ENCODE results near the gene RAD51B.

Gene RAD51B

DNA sequence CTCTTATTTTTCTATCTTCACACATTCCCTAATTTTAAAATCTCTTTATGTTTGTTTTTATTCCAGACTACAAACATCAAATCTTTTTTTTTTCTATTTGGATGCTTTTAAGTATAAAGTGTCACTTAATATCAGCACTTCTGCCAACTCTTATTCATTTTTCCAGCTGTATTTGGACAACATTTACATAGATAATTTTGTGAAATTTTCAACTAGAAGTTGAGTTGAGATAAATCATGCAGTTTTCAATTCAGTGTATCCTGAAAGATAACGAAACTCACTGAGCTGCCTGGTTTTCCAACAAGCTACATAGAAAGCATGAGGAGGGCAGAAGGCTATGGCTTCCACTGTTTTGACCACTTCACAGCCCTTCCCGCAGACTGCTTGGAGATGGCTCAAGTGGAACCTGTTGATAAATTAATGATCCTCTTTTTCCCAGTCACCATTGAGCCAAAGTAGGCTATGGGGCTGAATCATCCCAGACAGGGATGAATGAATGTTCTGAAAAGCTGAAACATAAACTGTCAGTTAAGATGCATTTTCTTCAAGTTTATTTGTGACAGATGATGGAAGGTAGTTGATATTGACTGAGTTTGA is 213.9 kb downstream of the RAD51B start:
- Histone ChIP-seq H3K4me2 (ENCODE audit: low read depth, low read length) (no peak overlapping the region), H3K4me1 (ENCODE audit: low read length) (no peaks in the 10 kb centered on the region), H3K4me3 (ENCODE audit: low read length) (no peak overlapping the region), H4K20me1 (ENCODE audit: insufficient read depth, low read length) (no peaks in the 10 kb centered on the region), H3K79me2 (ENCODE audit: low read length) (no peaks in the 10 kb centered on the region), H3K9me2 (replicated peaks; ENCODE audit: insufficient read depth, low read length) (no peaks in the 10 kb centered on the region), H3F3A (ENCODE audit: insufficient read depth, low read length) (no peaks in the 10 kb centered on the region), H3K27me3 (replicated peaks; ENCODE audit: insufficient read depth, low read length) (no peaks in the 10 kb centered on the region), H3K36me3 (replicated peaks; ENCODE audit: insufficient read depth, low read length) (no peaks in the 10 kb centered on the region), H3K27ac (ENCODE audit: low read length) (no peak overlapping the region), H2AFZ (ENCODE audit: low read length) (no peak overlapping the region), H3K9ac (ENCODE audit: low read length) (no peak overlapping the region), H3K9me3 (replicated peaks; ENCODE audit: insufficient read depth, low read length) (no peaks in the 10 kb centered on the region)
- no peak for DNase-seq
- TF ChIP-seq, protein P1, sequence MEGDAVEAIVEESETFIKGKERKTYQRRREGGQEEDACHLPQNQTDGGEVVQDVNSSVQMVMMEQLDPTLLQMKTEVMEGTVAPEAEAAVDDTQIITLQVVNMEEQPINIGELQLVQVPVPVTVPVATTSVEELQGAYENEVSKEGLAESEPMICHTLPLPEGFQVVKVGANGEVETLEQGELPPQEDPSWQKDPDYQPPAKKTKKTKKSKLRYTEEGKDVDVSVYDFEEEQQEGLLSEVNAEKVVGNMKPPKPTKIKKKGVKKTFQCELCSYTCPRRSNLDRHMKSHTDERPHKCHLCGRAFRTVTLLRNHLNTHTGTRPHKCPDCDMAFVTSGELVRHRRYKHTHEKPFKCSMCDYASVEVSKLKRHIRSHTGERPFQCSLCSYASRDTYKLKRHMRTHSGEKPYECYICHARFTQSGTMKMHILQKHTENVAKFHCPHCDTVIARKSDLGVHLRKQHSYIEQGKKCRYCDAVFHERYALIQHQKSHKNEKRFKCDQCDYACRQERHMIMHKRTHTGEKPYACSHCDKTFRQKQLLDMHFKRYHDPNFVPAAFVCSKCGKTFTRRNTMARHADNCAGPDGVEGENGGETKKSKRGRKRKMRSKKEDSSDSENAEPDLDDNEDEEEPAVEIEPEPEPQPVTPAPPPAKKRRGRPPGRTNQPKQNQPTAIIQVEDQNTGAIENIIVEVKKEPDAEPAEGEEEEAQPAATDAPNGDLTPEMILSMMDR (IDR thresholded peaks at IDR 0.05; ENCODE audit: low read length) = no peak
- TF ChIP-seq EZH2 (optimal IDR thresholded peaks at IDR 0.05; ENCODE audit: low read depth, low read length) (no peak), EZH2phosphoT487 (IDR thresholded peaks at IDR 0.05; ENCODE audit: low read length) (no peak)

- no peaks in the 10 kb centered on the region for H3K9me2 ChIP-seq (replicated peaks; ENCODE audit: insufficient read depth, low read length)
- DNase-seq = no peak
- no peaks in the 10 kb centered on the region for H3K27me3 ChIP-seq (replicated peaks; ENCODE audit: insufficient read depth, low read length)
- TF ChIP-seq EZH2 (optimal IDR thresholded peaks at IDR 0.05; ENCODE audit: low read depth, low read length) = no peak
- TF ChIP-seq EZH2phosphoT487 (IDR thresholded peaks at IDR 0.05; ENCODE audit: low read length) = no peak
- TF ChIP-seq, protein P1 (IDR thresholded peaks at IDR 0.05; ENCODE audit: low read length) = no peak
- no peaks in the 10 kb centered on the region for H3F3A ChIP-seq (ENCODE audit: insufficient read depth, low read length)
- no peaks in the 10 kb centered on the region for H3K4me1 ChIP-seq (ENCODE audit: low read length)
- H3K4me3 ChIP-seq (ENCODE audit: low read length) = no peak overlapping the region
- H3K4me2 ChIP-seq (ENCODE audit: low read depth, low read length) = no peak overlapping the region
- H3K9me3 ChIP-seq (replicated peaks; ENCODE audit: insufficient read depth, low read length) = no peaks in the 10 kb centered on the region
- no peak overlapping the region for H2AFZ ChIP-seq (ENCODE audit: low read length)
- H3K79me2 ChIP-seq (ENCODE audit: low read length) = no peaks in the 10 kb centered on the region
- no peak overlapping the region for H3K9ac ChIP-seq (ENCODE audit: low read length)
- no peak overlapping the region for H3K27ac ChIP-seq (ENCODE audit: low read length)
- no peaks in the 10 kb centered on the region for H4K20me1 ChIP-seq (ENCODE audit: insufficient read depth, low read length)
- no peaks in the 10 kb centered on the region for H3K36me3 ChIP-seq (replicated peaks; ENCODE audit: insufficient read depth, low read length)
Measured at GRCh38 chr14:68034896-68035295, 215.3 kb downstream of the RAD51B start.

DNA sequence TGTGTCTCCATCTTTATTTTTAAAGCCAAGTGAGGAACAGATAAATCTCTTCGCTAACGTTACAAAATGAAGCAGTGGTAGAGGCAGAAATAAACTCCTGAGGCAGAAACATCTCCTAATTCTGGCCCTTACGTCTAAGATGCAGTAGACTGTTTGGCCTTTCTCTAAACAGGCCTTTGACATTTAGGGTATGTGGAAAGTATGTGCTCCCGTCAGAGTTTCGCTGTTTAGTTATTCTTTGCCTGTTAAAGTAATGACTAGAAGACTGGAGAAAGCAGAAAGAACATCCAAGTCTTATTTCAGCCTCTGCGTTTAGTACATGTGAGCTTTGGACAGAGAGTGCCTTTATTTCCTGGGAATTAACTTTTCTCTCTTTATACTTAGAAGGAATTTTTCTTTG is 216.6 kb downstream of the RAD51B start:
- Histone ChIP-seq H3K4me2 (ENCODE audit: low read depth, low read length) (no peak overlapping the region), H3K4me1 (ENCODE audit: low read length) (no peaks in the 10 kb centered on the region), H4K20me1 (ENCODE audit: insufficient read depth, low read length) (no peaks in the 10 kb centered on the region), H3K4me3 (ENCODE audit: low read length) (no peak overlapping the region), H3F3A (ENCODE audit: insufficient read depth, low read length) (no peaks in the 10 kb centered on the region), H3K9ac (ENCODE audit: low read length) (no peak overlapping the region), H2AFZ (ENCODE audit: low read length) (no peak overlapping the region), H3K27me3 (replicated peaks; ENCODE audit: insufficient read depth, low read length) (no peaks in the 10 kb centered on the region), H3K9me2 (replicated peaks; ENCODE audit: insufficient read depth, low read length) (no peaks in the 10 kb centered on the region), H3K9me3 (replicated peaks; ENCODE audit: insufficient read depth, low read length) (no peaks in the 10 kb centered on the region), H3K36me3 (replicated peaks; ENCODE audit: insufficient read depth, low read length) (no peaks in the 10 kb centered on the region), H3K27ac (ENCODE audit: low read length) (no peak overlapping the region), H3K79me2 (ENCODE audit: low read length) (no peaks in the 10 kb centered on the region)
- TF ChIP-seq, protein P1 (IDR thresholded peaks at IDR 0.05; ENCODE audit: low read length) = no peak
- TF ChIP-seq EZH2 (optimal IDR thresholded peaks at IDR 0.05; ENCODE audit: low read depth, low read length) (no peak), EZH2phosphoT487 (IDR thresholded peaks at IDR 0.05; ENCODE audit: low read length) (no peak)
- no peak for DNase-seq
